ENCODE measurements around the gene C10orf88. TPM values are rescaled to one million over a fixed set of nuclear protein-coding genes. Genes with fewer than 3 reads are reported as not detected.
"Not testable (repeated sequence)": the region's sequence is repeated elsewhere in the genome, so short reads cannot be mapped to it uniquely, and the experiment has no call there.

C10orf88 gene
- total RNA-seq, 1 donor = 7.8 TPM

DNA sequence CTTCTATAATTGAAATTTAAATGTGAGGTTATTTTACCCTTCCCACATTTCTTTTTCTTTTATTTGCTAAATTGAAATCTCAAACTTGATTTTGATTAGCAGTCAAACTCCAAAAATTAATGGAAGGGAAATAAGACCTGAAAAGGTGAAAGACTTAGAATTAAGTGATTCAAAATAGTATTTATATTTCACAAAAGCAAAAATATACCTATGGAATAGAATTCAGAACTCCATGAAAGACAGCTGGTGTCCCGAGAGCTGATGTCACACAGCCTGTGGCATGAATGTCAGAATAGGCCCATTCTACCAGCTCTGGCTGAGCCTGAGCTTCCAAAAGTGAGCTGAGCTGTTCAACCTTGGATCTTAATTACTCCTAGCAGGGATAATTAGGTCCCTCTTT, 43.7 kb downstream of the C10orf88 start, which contains the start of gene FAM24A:
Gene FAM24A (plus strand): TSS at position 301 of the 400 bp plus-strand sequence. CDS start 1,025 bp downstream, outside the sequence.
- DNase-seq (ENCODE audit: low read depth) = no peak
- H3K4me3 ChIP-seq (ENCODE audit: low read depth, low read length) = no peak within 1 kb of the TSS
- TF ChIP-seq CTCF (IDR thresholded peaks at IDR 0.05; ENCODE audit: insufficient read depth, low read length) = no peak

GRCh38 chr10:122903861-122904260, 50.2 kb downstream of the C10orf88 start:
- not testable (repeated sequence) for H3K4me3 ChIP-seq (ENCODE audit: low read depth, low read length)

DNA sequence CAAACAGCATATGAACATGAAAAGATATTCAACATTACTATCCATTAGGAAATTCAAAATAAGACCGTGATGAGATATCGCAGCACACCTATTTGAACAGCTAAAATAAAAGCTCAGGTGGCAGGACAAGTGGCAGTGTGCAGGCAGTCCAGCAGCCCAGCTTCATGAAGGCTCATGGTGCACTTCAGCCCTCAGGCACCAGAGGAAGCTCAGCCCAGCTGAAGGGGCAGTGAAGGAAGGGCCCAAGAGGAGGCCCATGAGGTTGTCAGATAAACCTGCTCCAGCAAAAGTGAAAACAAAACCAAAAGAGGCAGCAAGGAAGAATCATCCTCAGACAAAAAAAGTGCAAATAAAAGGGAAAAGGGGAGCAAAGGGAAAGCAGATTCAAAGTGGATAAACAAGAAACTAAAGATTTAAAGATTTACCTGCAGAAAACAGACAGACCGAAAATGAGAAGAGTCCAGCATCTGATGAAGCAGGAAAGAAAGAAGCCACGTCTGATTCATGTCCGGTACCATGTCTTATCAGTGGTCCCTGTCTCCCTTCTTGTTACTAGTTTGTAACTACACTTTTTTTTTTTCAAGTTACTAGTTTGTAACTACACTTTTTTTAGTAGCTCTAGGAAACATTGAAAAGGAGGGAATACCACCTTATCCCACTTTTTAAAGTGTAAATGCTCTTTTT, 59.6 kb downstream of the C10orf88 start:
- no peak for TF ChIP-seq CTCF (IDR thresholded peaks at IDR 0.05; ENCODE audit: insufficient read depth, low read length)
- no peak overlapping the region for H3K4me3 ChIP-seq (ENCODE audit: low read depth, low read length)
- DNase-seq (ENCODE audit: low read depth) = no peak

More at GRCh38 chr10:122903861-122904260, 50.2 kb downstream of the C10orf88 start:
- DNase-seq (ENCODE audit: low read depth) = not testable (repeated sequence)

DNA sequence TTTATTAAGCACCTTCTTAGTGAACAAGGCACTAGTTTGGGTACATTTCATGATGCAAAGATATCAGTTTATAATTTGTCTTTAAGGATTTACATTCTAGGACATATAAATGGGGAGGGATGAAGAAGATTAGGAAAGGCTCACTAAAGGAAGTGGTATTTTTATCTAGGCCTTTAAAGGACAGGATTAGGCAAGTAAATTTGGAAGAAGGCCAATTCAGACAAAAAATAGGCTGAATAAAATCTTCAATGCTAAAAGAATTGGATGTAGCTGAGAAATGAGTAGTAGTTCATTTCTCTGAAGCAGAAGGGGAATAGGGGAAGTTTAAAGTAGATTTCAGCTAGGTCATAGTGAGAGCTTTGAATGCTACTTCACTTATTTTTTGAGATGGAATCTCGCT, 69.9 kb downstream of the C10orf88 start:
- no peak for DNase-seq (ENCODE audit: low read depth)
- TF ChIP-seq CTCF (IDR thresholded peaks at IDR 0.05; ENCODE audit: insufficient read depth, low read length) = no peak
- no peak overlapping the region for H3K4me3 ChIP-seq (ENCODE audit: low read depth, low read length)

- no peak for TF ChIP-seq CTCF (IDR thresholded peaks at IDR 0.05; ENCODE audit: insufficient read depth, low read length)
- no peak overlapping the region for H3K4me3 ChIP-seq (ENCODE audit: low read depth, low read length)
- DNase-seq (ENCODE audit: low read depth) = no peak
Measured at GRCh38 chr10:122882766-122883165, 71.3 kb downstream of the C10orf88 start.

Other genes with a start within 250 kb of the C10orf88 start
- 0.72 and 1.4 TPM in 2 replicates for gene CUZD1, start 108.4 kb downstream of the C10orf88 start, total RNA-seq (ENCODE audit: low replicate concordance)
- gene FAM24B, start 74.6 kb downstream of the C10orf88 start, total RNA-seq (ENCODE audit: low replicate concordance) = 3.1 and 4.3 TPM in 2 replicates
- not detected in 2 replicates for gene FAM24A, start 43.6 kb downstream of the C10orf88 start, total RNA-seq (ENCODE audit: low replicate concordance)
- gene PSTK, start 26.2 kb upstream of the C10orf88 start, total RNA-seq (ENCODE audit: low replicate concordance) = 1.4 and 4.7 TPM in 2 replicates
- gene IKZF5, start 54.6 kb upstream of the C10orf88 start, total RNA-seq (ENCODE audit: low replicate concordance) = 3.4 and 8.9 TPM in 2 replicates
- gene ACADSB, start 54.8 kb upstream of the C10orf88 start, total RNA-seq (ENCODE audit: low replicate concordance) = 7.4 and 11.4 TPM in 2 replicates
- gene HMX3, start 181.7 kb upstream of the C10orf88 start, total RNA-seq (ENCODE audit: low replicate concordance) = not detected in 2 replicates
- not detected in 2 replicates for gene HMX2, start 193.9 kb upstream of the C10orf88 start, total RNA-seq (ENCODE audit: low replicate concordance)
- 113 and 182 TPM in 2 replicates for gene BUB3, start 200.2 kb upstream of the C10orf88 start, total RNA-seq (ENCODE audit: low replicate concordance)